HG02943 (cell line): ENCODE data around the gene CENPE.
A peak's percentile ranks its signal among the peaks of the same experiment; 100 is the strongest.

ENCODE experiments used
- ATAC-seq: cut with Tn5 transposase; IDR thresholded peaks from one replicate; pipeline ENCODE4 v1.9.1; 2021; ENCODE audit warnings: mild to moderate bottlenecking, low read depth, moderate library complexity; ENCODE audit not compliant: unreplicated experiment

The CENPE gene

GRCh38 chr4:103129174-103129573, 69.0 kb downstream of the CENPE start:
- no peak for ATAC-seq

- ATAC-seq = no peak
Observed at GRCh38 chr4:103126126-103126525, 72.0 kb downstream of the CENPE start.

GRCh38 chr4:103123114-103123513, 75.0 kb downstream of the CENPE start:
- no peak for ATAC-seq

- ATAC-seq = no peak
Observed at GRCh38 chr4:103118166-103118565, 80.0 kb downstream of the CENPE start.

GRCh38 chr4:103111598-103111997, 86.5 kb downstream of the CENPE start:
- no peak for ATAC-seq

GRCh38 chr4:103108542-103108941, 89.6 kb downstream of the CENPE start:
- ATAC-seq = no peak

- no peak for ATAC-seq
Observed at GRCh38 chr4:103105558-103106356, 92.4 kb downstream of the CENPE start.

GRCh38 chr4:103104886-103105285, 93.3 kb downstream of the CENPE start:
- ATAC-seq = no peak

GRCh38 chr4:103100691-103101090, 97.5 kb downstream of the CENPE start:
- no peak for ATAC-seq

- peak; percentile 96 for ATAC-seq
Observed at GRCh38 chr4:103099691-103100392, 98.3 kb downstream of the CENPE start, which contains the start of gene BDH2. BDH2 (minus strand) TSS chr4:103099834; CDS start chr4:103096254, 3,580 bp downstream.

GRCh38 chr4:103098756-103099440, 99.2 kb downstream of the CENPE start:
- ATAC-seq = no peak

GRCh38 chr4:103098341-103098740, 99.8 kb downstream of the CENPE start:
- no peak for ATAC-seq

- ATAC-seq = no peak
Observed at GRCh38 chr4:103097112-103097511, 101.0 kb downstream of the CENPE start.

- ATAC-seq = no peak
Observed at GRCh38 chr4:103095080-103095479, 103.1 kb downstream of the CENPE start.

- no peak for ATAC-seq
Observed at GRCh38 chr4:103092245-103092644, 105.9 kb downstream of the CENPE start.

GRCh38 chr4:103091601-103092223, 106.4 kb downstream of the CENPE start:
- ATAC-seq = no peak

GRCh38 chr4:103089481-103089880, 108.7 kb downstream of the CENPE start:
- ATAC-seq = no peak

GRCh38 chr4:103086551-103086950, 111.6 kb downstream of the CENPE start:
- no peak for ATAC-seq

- no peak for ATAC-seq
Observed at GRCh38 chr4:103085555-103086196, 112.5 kb downstream of the CENPE start.

GRCh38 chr4:103079621-103080020, 118.5 kb downstream of the CENPE start:
- ATAC-seq = no peak
